Skeletal muscle tissue (tissue), 4 donors: ENCODE measurements around the gene TRAPPC10. TPM values are rescaled to one million over a fixed set of nuclear protein-coding genes. Genes with fewer than 3 reads are reported as not detected.
"Not testable (repeated sequence)": the region's sequence is repeated elsewhere in the genome, so short reads cannot be mapped to it uniquely, and the experiment has no call there.

Experiments used
- H3K27ac ChIP-seq: one replicate; pipeline ENCODE4 v1.7.0; 2013; ENCODE audit warnings: mild to moderate bottlenecking, low read depth, low read length, inconsistent platforms
- H3K27me3 ChIP-seq, 3 donors: one replicate each; pipeline ENCODE4 v1.7.0; 2013; ENCODE audit warnings: low read length in 3 of 3; ENCODE audit not compliant: control insufficient read depth in 3 of 3, insufficient read depth in 3 of 3
- H3K36me3 ChIP-seq, 3 donors: one replicate each; pipeline ENCODE4 v1.7.0; 2013; ENCODE audit warnings: low read length in 3 of 3; ENCODE audit not compliant: control insufficient read depth in 3 of 3, insufficient read depth in 3 of 3
- H3K4me1 ChIP-seq, 3 donors: one replicate each; pipeline ENCODE4 v1.7.0; 2013; ENCODE audit warnings: low read length in 3 of 3, mild to moderate bottlenecking in 3 of 3; ENCODE audit not compliant: control insufficient read depth in 3 of 3, insufficient read depth in 3 of 3
- H3K4me3 ChIP-seq, 3 donors: one replicate each; pipeline ENCODE4 v1.7.0; 2013; ENCODE audit warnings: low read length in 3 of 3
- H3K9ac ChIP-seq, 3 donors: one replicate each; pipeline ENCODE4 v1.7.0; 2013; ENCODE audit warnings: low read length in 3 of 3, mild to moderate bottlenecking in 3 of 3, moderate library complexity in 2 of 3, low read depth in 1 of 3
- H3K9me3 ChIP-seq, 3 donors: one replicate each; pipeline ENCODE4 v1.7.0; 2013; ENCODE audit warnings: low read length in 3 of 3; ENCODE audit not compliant: control insufficient read depth in 3 of 3
- total RNA-seq: library from RNA; depleted of rRNA; stranded (reverse); fragments of >200 nt; gene quantifications from one replicate; pipeline ENCODE4 v1.2.3, GENCODE V29; 2014
- donor health status: Osteomylitis.

TRAPPC10 gene
- total RNA-seq, 1 donor from 2014 or later, result 7.3 TPM

GRCh38 chr21:44122131-44122530 is 110.0 kb downstream of the TRAPPC10 start:
- H3K4me1 ChIP-seq, H3K36me3 ChIP-seq, H3K4me3 ChIP-seq, H3K9ac ChIP-seq, H3K27ac ChIP-seq, H3K9me3 ChIP-seq, H3K27me3 ChIP-seq: not testable (repeated sequence)

- not testable (repeated sequence) for H3K9ac ChIP-seq, H3K27ac ChIP-seq, H3K4me3 ChIP-seq
Observed at GRCh38 chr21:44127827-44128226, 115.7 kb downstream of the TRAPPC10 start.

GRCh38 chr21:44133715-44134057 is 121.6 kb downstream of the TRAPPC10 start:
- not testable (repeated sequence) for H3K4me1 ChIP-seq, H3K27me3 ChIP-seq, H3K9me3 ChIP-seq, H3K9ac ChIP-seq, H3K27ac ChIP-seq, H3K4me3 ChIP-seq, H3K36me3 ChIP-seq

More at GRCh38 chr21:44127827-44128226, 115.7 kb downstream of the TRAPPC10 start:
- not testable (repeated sequence) for H3K27me3 ChIP-seq, H3K9me3 ChIP-seq, H3K4me1 ChIP-seq, H3K36me3 ChIP-seq

- H3K27me3 ChIP-seq, H3K4me3 ChIP-seq, H3K36me3 ChIP-seq, H3K9me3 ChIP-seq, H3K27ac ChIP-seq, H3K9ac ChIP-seq, H3K4me1 ChIP-seq: not testable (repeated sequence)
Observed at GRCh38 chr21:44134732-44135131, 122.6 kb downstream of the TRAPPC10 start.

DNA sequence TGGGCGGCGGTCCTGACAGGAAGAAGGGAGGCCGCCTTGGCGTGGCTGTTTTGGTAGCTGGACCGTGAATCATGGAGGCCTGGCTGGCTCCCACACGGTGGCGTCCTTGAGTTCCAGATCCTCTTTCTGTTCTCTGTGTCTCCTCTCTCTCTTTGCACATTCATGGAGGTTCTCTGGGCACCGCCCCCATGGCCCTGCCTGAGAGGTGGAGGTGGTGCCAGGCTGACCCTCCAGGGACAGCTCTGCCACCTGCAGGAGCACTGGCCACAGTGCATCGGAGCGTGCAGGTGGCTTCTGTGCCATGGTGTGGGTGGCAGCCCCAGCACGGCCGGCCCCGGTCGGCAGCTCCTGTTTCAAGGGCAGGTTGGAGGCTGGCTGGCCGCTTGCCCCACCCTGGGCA is 125.9 kb downstream of the TRAPPC10 start:
- not testable (repeated sequence) for H3K36me3 ChIP-seq, H3K27me3 ChIP-seq, H3K9ac ChIP-seq, H3K27ac ChIP-seq, H3K4me1 ChIP-seq, H3K9me3 ChIP-seq, H3K4me3 ChIP-seq

DNA sequence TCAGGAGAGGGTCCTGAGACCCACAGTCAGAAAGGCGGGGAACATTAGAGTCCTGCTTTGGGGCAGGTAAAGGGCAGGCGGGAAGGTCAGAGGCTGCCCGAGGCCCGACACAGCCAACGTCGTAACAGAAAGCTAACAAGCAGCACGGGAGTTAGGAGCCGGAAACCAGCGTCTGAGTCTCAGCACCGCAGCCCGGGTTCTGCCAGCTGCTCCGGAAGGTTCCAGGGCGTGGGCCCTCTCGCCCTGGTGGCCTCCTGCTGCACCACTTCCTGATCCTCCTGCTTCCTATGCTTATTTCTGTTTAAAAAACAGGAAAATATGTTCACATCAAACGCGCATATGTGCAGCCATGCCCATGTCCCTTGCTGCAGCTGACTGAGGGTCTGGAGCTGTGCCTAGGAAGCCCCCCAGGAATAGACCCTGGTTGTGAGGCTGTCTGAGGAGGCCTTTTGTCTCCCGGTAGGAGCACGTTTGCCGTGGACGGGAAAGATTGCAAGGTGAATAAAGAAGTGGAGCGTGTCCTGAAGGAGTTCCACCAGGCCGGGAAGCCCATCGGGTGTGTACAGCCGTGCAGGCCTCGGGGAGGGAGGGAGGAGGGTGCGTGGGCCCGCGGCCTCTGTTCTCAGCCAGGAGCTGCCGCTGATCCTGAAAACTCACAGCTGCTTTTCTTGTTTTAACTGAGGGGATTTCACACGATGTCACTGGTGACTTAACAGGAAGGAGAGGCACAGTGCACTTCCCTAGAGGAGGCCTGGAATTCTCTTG is 127.9 kb downstream of the TRAPPC10 start:
- not testable (repeated sequence) for H3K27me3 ChIP-seq, H3K36me3 ChIP-seq, H3K4me3 ChIP-seq, H3K9ac ChIP-seq, H3K9me3 ChIP-seq, H3K4me1 ChIP-seq, H3K27ac ChIP-seq

DNA sequence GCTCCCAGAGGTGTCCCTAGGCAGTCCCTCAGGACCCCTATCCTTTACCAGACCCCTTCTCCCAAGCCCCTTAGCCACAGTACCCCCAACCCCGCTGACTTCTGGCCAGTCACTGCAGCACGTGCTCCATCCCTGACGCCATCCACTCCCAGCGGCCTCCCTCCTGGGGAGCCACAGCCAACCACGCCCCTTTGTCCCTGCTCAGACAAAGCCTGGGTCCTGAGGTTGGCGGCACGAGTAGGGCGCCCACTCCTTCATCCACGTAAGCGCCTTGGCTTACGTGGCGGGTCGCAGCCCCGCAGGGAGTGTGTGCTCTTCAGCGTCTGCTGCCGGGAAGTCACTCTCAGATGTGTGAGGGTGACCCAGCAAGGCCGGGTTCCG is 128.4 kb downstream of the TRAPPC10 start:
- H3K9me3 ChIP-seq, H3K4me3 ChIP-seq, H3K27me3 ChIP-seq, H3K36me3 ChIP-seq, H3K27ac ChIP-seq, H3K9ac ChIP-seq, H3K4me1 ChIP-seq: not testable (repeated sequence)

DNA sequence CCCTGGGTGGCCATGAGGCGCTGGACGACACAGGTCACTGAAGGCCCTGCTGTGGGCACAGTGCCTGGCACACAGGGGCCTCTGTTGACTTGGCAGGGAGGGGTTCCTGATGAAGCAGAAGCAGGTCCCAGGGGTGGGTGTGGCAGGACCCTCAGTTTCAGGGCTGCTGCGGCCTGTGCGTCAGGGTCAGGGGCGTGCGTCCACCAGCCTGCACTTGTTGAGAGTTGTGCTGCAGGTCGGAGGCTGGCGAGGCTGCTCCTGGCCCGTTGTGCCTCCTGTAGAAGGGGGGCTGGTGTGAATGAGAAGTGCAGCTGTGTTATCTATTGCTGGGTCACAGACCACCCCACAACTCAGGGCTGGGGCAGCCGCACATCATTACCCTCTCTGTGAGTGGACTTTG is 130.4 kb downstream of the TRAPPC10 start:
- not testable (repeated sequence) for H3K27me3 ChIP-seq, H3K36me3 ChIP-seq, H3K9me3 ChIP-seq, H3K27ac ChIP-seq, H3K4me1 ChIP-seq, H3K4me3 ChIP-seq, H3K9ac ChIP-seq

DNA sequence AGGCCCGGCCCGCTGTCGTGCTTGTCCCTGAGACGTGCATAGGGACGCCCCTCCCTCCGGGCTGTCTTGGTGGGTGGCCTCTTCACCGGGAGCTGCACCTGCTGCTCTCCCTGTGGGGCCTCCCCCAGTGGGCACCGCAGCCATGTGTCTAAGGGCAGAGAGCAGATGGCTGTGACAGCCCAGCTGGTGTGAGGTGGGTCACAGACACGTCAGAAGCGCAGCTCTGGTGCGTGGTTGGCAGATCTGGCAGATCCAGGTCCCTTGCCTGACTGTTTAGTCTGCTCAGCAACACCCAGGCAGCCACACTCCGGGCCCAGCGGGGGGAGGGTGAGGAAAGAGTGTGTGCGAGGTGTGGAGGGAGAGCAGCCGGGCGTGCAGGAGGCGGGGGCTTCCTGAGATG is 131.3 kb downstream of the TRAPPC10 start:
- not testable (repeated sequence) for H3K4me1 ChIP-seq, H3K36me3 ChIP-seq, H3K9me3 ChIP-seq, H3K27ac ChIP-seq, H3K9ac ChIP-seq, H3K4me3 ChIP-seq, H3K27me3 ChIP-seq

DNA sequence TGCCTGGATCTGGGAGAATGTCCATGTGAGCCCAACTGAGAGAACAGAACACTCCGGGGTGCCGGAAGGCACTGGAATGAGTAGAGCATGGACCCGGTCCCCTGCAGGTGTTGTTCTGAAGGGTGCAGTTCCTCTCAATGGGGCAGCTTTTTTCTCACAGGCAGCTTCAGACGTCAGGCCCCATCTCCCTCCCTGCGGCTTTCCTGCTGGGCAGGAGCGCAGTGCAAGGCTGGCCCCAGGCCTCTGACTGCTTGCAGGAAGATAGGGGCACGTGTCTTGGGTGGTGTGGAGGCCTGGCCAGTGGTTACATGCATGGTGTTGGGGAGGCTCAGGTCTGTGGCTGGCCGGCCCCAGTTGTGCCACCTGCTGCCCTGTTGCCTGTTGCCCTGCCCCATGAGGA is 131.9 kb downstream of the TRAPPC10 start:
- not testable (repeated sequence) for H3K27ac ChIP-seq, H3K4me1 ChIP-seq, H3K4me3 ChIP-seq, H3K36me3 ChIP-seq, H3K9me3 ChIP-seq, H3K9ac ChIP-seq, H3K27me3 ChIP-seq
